Neural progenitor cell (in vitro differentiated cells): ENCODE data around the gene L3MBTL1.

Source experiments
- EZH2 ChIP-seq: fragments of 200-600 bp; sonication (generic); IDR thresholded peaks from 2 replicates; pipeline ENCODE4 v1.6.1; 2017; ENCODE audit warnings: antibody characterized with exemption, mild to moderate bottlenecking, moderate library complexity
- EZH2phosphoT487 ChIP-seq: fragments of 200-600 bp; sonication (generic); IDR thresholded peaks from 2 replicates; pipeline ENCODE4 v1.6.1; 2017; ENCODE audit warnings: antibody characterized with exemption
- TF ChIP-seq, protein P1 (sequence below): fragments of 200-600 bp; sonication (generic); IDR thresholded peaks from 2 replicates; pipeline ENCODE4 v1.5.1; 2017; ENCODE audit warnings: antibody characterized with exemption, mild to moderate bottlenecking

DNA sequence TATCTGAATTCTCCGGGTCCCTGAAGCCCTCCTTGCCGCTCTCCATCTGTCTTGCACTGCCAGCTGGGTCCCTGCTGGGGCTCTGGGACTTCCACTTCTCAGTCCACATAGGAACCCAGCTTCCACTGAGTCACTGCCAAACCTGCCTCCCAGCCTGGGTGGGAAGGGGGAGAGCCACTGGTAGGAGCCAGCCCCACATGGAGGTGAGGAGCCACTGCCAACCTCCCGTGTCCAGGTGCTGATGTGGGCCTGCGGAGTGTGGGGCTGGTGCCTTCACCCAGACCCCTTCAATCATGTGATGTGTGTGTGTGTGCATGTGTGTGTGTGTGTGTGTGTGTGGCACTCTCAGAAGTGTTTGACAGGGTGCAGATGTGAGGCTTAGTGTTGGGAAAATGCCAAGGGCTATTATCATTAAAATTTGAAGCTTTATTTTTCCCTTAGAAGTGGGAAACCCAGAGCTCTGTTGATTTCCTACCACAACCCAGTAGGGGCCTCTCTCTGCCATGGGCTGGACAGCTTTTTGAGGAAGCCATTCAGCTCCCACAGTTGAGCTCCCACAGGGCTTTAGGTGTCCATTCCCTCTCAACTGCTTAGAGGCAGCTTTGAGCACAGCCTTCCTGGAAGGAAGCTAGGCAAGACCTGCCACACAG, 42.0 kb downstream of the L3MBTL1 start:
- TF ChIP-seq, protein P1, sequence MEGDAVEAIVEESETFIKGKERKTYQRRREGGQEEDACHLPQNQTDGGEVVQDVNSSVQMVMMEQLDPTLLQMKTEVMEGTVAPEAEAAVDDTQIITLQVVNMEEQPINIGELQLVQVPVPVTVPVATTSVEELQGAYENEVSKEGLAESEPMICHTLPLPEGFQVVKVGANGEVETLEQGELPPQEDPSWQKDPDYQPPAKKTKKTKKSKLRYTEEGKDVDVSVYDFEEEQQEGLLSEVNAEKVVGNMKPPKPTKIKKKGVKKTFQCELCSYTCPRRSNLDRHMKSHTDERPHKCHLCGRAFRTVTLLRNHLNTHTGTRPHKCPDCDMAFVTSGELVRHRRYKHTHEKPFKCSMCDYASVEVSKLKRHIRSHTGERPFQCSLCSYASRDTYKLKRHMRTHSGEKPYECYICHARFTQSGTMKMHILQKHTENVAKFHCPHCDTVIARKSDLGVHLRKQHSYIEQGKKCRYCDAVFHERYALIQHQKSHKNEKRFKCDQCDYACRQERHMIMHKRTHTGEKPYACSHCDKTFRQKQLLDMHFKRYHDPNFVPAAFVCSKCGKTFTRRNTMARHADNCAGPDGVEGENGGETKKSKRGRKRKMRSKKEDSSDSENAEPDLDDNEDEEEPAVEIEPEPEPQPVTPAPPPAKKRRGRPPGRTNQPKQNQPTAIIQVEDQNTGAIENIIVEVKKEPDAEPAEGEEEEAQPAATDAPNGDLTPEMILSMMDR: no peak
- TF ChIP-seq EZH2 (no peak), EZH2phosphoT487 (no peak)
